CD14-positive monocyte (primary cell): ENCODE data around the gene SYDE2. TPM values are rescaled to one million over a fixed set of nuclear protein-coding genes. Genes with fewer than 3 reads are reported as not detected.

Source experiments
- DNase-seq, 3 donors: peaks; one replicate each; pipeline ENCODE4 v3.0.0-alpha.2; 2011 to 2022
- H2AFZ ChIP-seq: 2 replicates; pipeline ENCODE4 v1.6.0; 2012; ENCODE audit warnings: mild to moderate bottlenecking, low read depth, low read length, inconsistent platforms; ENCODE audit not compliant: insufficient read depth, poor library complexity, severe bottlenecking
- H3K27ac ChIP-seq, 2 donors: 1 replicate in 1 of 2; 2 replicates in 1 of 2; pipeline ENCODE4 v1.5.1; 2012 to 2013; ENCODE audit warnings: low read length in 2 of 2, control low read depth in 1 of 2, inconsistent platforms in 1 of 2, low read depth in 1 of 2, mild to moderate bottlenecking in 1 of 2
- H3K27me3 ChIP-seq, 2 donors: one replicate each; pipeline versions ENCODE4 v1.6.0 to v1.6.1; 2011 to 2013; ENCODE audit warnings: low read length in 2 of 2; ENCODE audit not compliant: control insufficient read depth in 2 of 2, insufficient read depth in 2 of 2
- H3K36me3 ChIP-seq, 2 donors: replicated peaks in 1 of 2; 1 replicate in 1 of 2; 2 replicates in 1 of 2; pipeline versions ENCODE4 v1.5.1 to v1.6.1; 2012 to 2013; ENCODE audit warnings: low read length in 2 of 2, control low read depth in 1 of 2, inconsistent platforms in 1 of 2, mild to moderate bottlenecking in 1 of 2; ENCODE audit not compliant: insufficient read depth in 2 of 2, control insufficient read depth in 1 of 2
- H3K4me1 ChIP-seq, 2 donors: 1 replicate in 1 of 2; 2 replicates in 1 of 2; pipeline versions ENCODE4 v1.5.1 to v1.6.1; 2012 to 2013; ENCODE audit warnings: low read length in 2 of 2, control low read depth in 1 of 2, inconsistent platforms in 1 of 2, mild to moderate bottlenecking in 1 of 2, moderate library complexity in 1 of 2; ENCODE audit not compliant: insufficient read depth in 2 of 2, control insufficient read depth in 1 of 2
- H3K4me2 ChIP-seq: replicated peaks from 2 replicates; pipeline ENCODE3; 2012; ENCODE audit warnings: low read length, moderate library complexity, mild to moderate bottlenecking; ENCODE audit not compliant: poor library complexity, severe bottlenecking; ENCODE audit errors: extremely low read depth
- H3K4me3 ChIP-seq, 3 experiments: fragments of 200-600 bp in 1 of 3; sonication (generic) in 1 of 3; replicated peaks in 1 of 3; 1 replicate in 2 of 3; 2 replicates in 1 of 3; pipeline ENCODE4 v1.5.1; 2011 to 2013; ENCODE audit warnings: low read length in 3 of 3, mild to moderate bottlenecking in 3 of 3, control low read depth in 2 of 3, low read depth in 2 of 3, inconsistent platforms in 1 of 3, moderate library complexity in 1 of 3
- H3K79me2 ChIP-seq: 2 replicates; pipeline ENCODE4 v1.6.0; 2012; ENCODE audit warnings: mild to moderate bottlenecking, control low read depth, inconsistent platforms, low read length, moderate library complexity; ENCODE audit not compliant: insufficient read depth
- H3K9ac ChIP-seq: 2 replicates; pipeline ENCODE4 v1.6.0; 2017; ENCODE audit warnings: low read length, mild to moderate bottlenecking; ENCODE audit not compliant: insufficient read depth, poor library complexity, severe bottlenecking
- H3K9me3 ChIP-seq, 2 donors: replicated peaks in 1 of 2; 1 replicate in 1 of 2; 2 replicates in 1 of 2; pipeline versions ENCODE4 v1.5.1 to v1.6.1; 2012 to 2013; ENCODE audit warnings: low read length in 2 of 2, control low read depth in 1 of 2; ENCODE audit not compliant: control insufficient read depth in 1 of 2, insufficient read depth in 1 of 2
- H4K20me1 ChIP-seq: 2 replicates; pipeline ENCODE4 v1.6.0; 2012; ENCODE audit warnings: mild to moderate bottlenecking, low read length, control low read depth, moderate library complexity; ENCODE audit not compliant: insufficient read depth
- H3K27ac Mint-ChIP-seq, 7 donors: one replicate each; pipeline ENCODE4 v1.8.0; 2020; ENCODE audit warnings: mild to moderate bottlenecking in 7 of 7, mixed read lengths in 7 of 7, moderate library complexity in 6 of 7, inconsistent platforms in 2 of 7
- H3K27me3 Mint-ChIP-seq, 3 donors: one replicate each; pipeline ENCODE4 v1.8.0; 2021 to 2022; ENCODE audit warnings: low read depth in 3 of 3, mild to moderate bottlenecking in 3 of 3, mixed read lengths in 3 of 3, moderate library complexity in 3 of 3, inconsistent platforms in 1 of 3
- H3K36me3 Mint-ChIP-seq, 2 donors: one replicate each; pipeline ENCODE4 v1.8.0; 2020; ENCODE audit warnings: mixed read lengths in 2 of 2, inconsistent platforms in 1 of 2, mild to moderate bottlenecking in 1 of 2
- H3K4me1 Mint-ChIP-seq: one replicate; pipeline ENCODE4 v1.8.0; 2020; ENCODE audit warnings: mild to moderate bottlenecking, mixed read lengths
- H3K4me3 Mint-ChIP-seq, 2 donors: one replicate each; pipeline ENCODE4 v1.8.0; 2020; ENCODE audit warnings: mild to moderate bottlenecking in 2 of 2, mixed read lengths in 2 of 2, moderate library complexity in 1 of 2
- H3K9me3 Mint-ChIP-seq, 7 donors: one replicate each; pipeline ENCODE4 v1.8.0; 2020 to 2022; ENCODE audit warnings: mixed read lengths in 7 of 7, mild to moderate bottlenecking in 6 of 7, moderate library complexity in 6 of 7, inconsistent platforms in 2 of 7
- CTCF ChIP-seq: fragments of 200-600 bp; IDR thresholded peaks from one replicate; pipeline ENCODE4 v1.8.0; 2022; ENCODE audit warnings: antibody characterized with exemption, mild to moderate bottlenecking
- intact Hi-C, 2 donors: fragments of 100-400 bp; cut with micrococcal nuclease; formaldehyde crosslinking; loops; one replicate each; pipeline versions ENCODE4 v1.15.0 to v1.15.1; 2023
- polyA plus RNA-seq, 3 donors: library from polyadenylated mRNA; depleted of rRNA in 1 of 3; unstranded in 2 of 3; stranded (reverse) in 1 of 3; fragments of 300-500 nt in 2 of 3; fragments of >200 nt in 1 of 3; fragmentation: Illumina TruSeq in 2 of 3; gene quantifications; 1 replicate in 2 of 3; 2 replicates in 1 of 3; pipeline ENCODE4 v1.2.3, GENCODE V29; 2012 to 2021
- small RNA-seq: library from RNA; depleted of rRNA; stranded (forward); fragments of <200 nt; gene quantifications from one replicate; pipeline ENCODE3, GENCODE V24; 2012; ENCODE audit warnings: low read depth; ENCODE audit not compliant: insufficient read length

SYDE2 gene
- polyA plus RNA-seq, 3 donors = not detected

DNA sequence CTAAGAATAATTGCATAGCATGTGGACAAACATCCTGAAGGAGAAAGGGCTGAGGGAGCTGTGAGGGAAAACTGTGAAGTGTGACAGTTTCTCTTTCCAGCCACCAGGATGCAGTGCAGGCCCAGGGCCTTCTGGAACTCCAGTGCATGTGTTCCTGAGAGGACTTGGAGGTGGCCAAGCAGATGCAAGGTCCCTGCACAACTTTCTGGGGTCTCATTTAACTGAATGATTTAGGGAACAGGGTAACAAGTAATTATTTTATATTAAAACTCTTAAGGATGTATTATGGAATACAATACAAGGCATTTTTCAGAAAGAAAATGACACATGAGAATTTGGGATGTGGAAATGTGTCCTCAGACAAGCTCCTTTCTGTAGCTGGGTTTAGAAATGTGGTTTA lies 91.3 kb downstream of the SYDE2 start:
- Histone ChIP-seq H3K36me3 (no peaks in the 10 kb centered on the region), H3K27me3 (no peaks in the 10 kb centered on the region), H3K4me3 (no peak overlapping the region), H3K79me2 (no peaks in the 10 kb centered on the region), H3K4me2 (no peak overlapping the region), H3K9me3 (no peaks in the 10 kb centered on the region), H3K4me1 (no peaks in the 10 kb centered on the region), H3K9ac (no peak overlapping the region), H4K20me1 (no peaks in the 10 kb centered on the region), H2AFZ (no peak overlapping the region), H3K27ac (no peak overlapping the region)
- Mint-ChIP-seq H3K4me1 (no peaks in the 10 kb centered on the region), H3K36me3 (no peaks in the 10 kb centered on the region), H3K27ac (no peak overlapping the region), H3K4me3 (no peak overlapping the region), H3K27me3 (peaks cover 0 to 3% (median 2%) of the 10 kb centered on the region in 3 donors), H3K9me3 (no peaks in the 10 kb centered on the region)
- intact Hi-C loops = no loop called here
- peak; percentile 47 for TF ChIP-seq CTCF
- peak; percentile 7 to 20 (median 9) for DNase-seq

Small RNAs within 50 kb of the gene (small RNA-seq; reads per million reads assigned to genes)
- gene MIR4423 = not detected

Other genes with a start within 250 kb of the SYDE2 start
- gene MCOLN2, start 203.9 kb downstream of the SYDE2 start, polyA plus RNA-seq = 1 to 10 TPM in 2 of 3 donors, under 1 TPM in 1; 0.51 to 2.7 (median 1.1) TPM
- under 1 TPM in 1 of 3 donors, not detected in 2; 0.03 TPM for gene MCOLN3, start 152.5 kb downstream of the SYDE2 start, polyA plus RNA-seq
- gene C1orf52, start 58.6 kb upstream of the SYDE2 start, polyA plus RNA-seq = 10 to 100 TPM; 18.5 to 29.1 (median 19.7) TPM
- 10 to 100 TPM; 22.7 to 27.9 (median 26.9) TPM for gene BCL10, start 75.6 kb upstream of the SYDE2 start, polyA plus RNA-seq